Measurements from ENCODE around the gene CRHR1.
"Not testable (repeated sequence)": the region's sequence is repeated elsewhere in the genome, so short reads cannot be mapped to it uniquely, and the experiment has no call there.

The CRHR1 gene

GRCh38 chr17:45740553-45741330, 43.4 kb upstream of the CRHR1 start:
- Histone ChIP-seq H3K9me3 (ENCODE audit: insufficient read depth, low read length) (no peaks in the 10 kb centered on the region), H3K79me2 (ENCODE audit: low read length) (no peaks in the 10 kb centered on the region), H3K27me3 (ENCODE audit: low read depth, low read length) (peaks cover 31% of the 10 kb centered on the region), H3K4me3 (ENCODE audit: low read length) (no peak overlapping the region), H3K36me3 (replicated peaks; ENCODE audit: low read depth, low read length) (no peaks in the 10 kb centered on the region), H3K9ac (ENCODE audit: low read length) (no peak overlapping the region), H3K27ac (ENCODE audit: low read length) (no peak overlapping the region), H3K4me2 (ENCODE audit: low read length) (no peak overlapping the region), H3K4me1 (ENCODE audit: low read length) (no peaks in the 10 kb centered on the region), H2AFZ (ENCODE audit: low read depth, low read length) (no peak overlapping the region), H4K20me1 (ENCODE audit: insufficient read depth, low read length) (no peaks in the 10 kb centered on the region)
- TF ChIP-seq EZH2phosphoT487 (IDR thresholded peaks at IDR 0.05; ENCODE audit: low read depth) (no peak), CTCF (IDR thresholded peaks at IDR 0.05; ENCODE audit: low read depth, low read length) (no peak)

- no peaks in the 10 kb centered on the region for H3K36me3 ChIP-seq (replicated peaks; ENCODE audit: low read depth, low read length)
- H3K27me3 ChIP-seq (ENCODE audit: low read depth, low read length), result peaks cover 32% of the 10 kb centered on the region
- no peaks in the 10 kb centered on the region for H3K9me3 ChIP-seq (ENCODE audit: insufficient read depth, low read length)
- no peaks in the 10 kb centered on the region for H3K79me2 ChIP-seq (ENCODE audit: low read length)
- no peak overlapping the region for H2AFZ ChIP-seq (ENCODE audit: low read depth, low read length)
- no peak overlapping the region for H3K27ac ChIP-seq (ENCODE audit: low read length)
- no peak overlapping the region for H3K9ac ChIP-seq (ENCODE audit: low read length)
- no peaks in the 10 kb centered on the region for H4K20me1 ChIP-seq (ENCODE audit: insufficient read depth, low read length)
- no peak overlapping the region for H3K4me3 ChIP-seq (ENCODE audit: low read length)
- no peaks in the 10 kb centered on the region for H3K4me1 ChIP-seq (ENCODE audit: low read length)
- TF ChIP-seq EZH2phosphoT487 (IDR thresholded peaks at IDR 0.05; ENCODE audit: low read depth) (no peak), CTCF (IDR thresholded peaks at IDR 0.05; ENCODE audit: low read depth, low read length) (no peak)
- no peak overlapping the region for H3K4me2 ChIP-seq (ENCODE audit: low read length)
Measured at GRCh38 chr17:45742251-45742650, 41.9 kb upstream of the CRHR1 start.

GRCh38 chr17:45743626-45744326, 40.3 kb upstream of the CRHR1 start:
- H3K27ac ChIP-seq (ENCODE audit: low read length), result no peak overlapping the region
- no peak overlapping the region for H3K4me2 ChIP-seq (ENCODE audit: low read length)
- H3K27me3 ChIP-seq (ENCODE audit: low read depth, low read length), result peaks cover 33% of the 10 kb centered on the region
- no peak overlapping the region for H3K9ac ChIP-seq (ENCODE audit: low read length)
- no peaks in the 10 kb centered on the region for H3K4me1 ChIP-seq (ENCODE audit: low read length)
- no peak overlapping the region for H2AFZ ChIP-seq (ENCODE audit: low read depth, low read length)
- no peak for TF ChIP-seq CTCF (IDR thresholded peaks at IDR 0.05; ENCODE audit: low read depth, low read length)
- no peak for TF ChIP-seq EZH2phosphoT487 (IDR thresholded peaks at IDR 0.05; ENCODE audit: low read depth)
- no peaks in the 10 kb centered on the region for H4K20me1 ChIP-seq (ENCODE audit: insufficient read depth, low read length)
- H3K4me3 ChIP-seq (ENCODE audit: low read length), result no peak overlapping the region
- no peaks in the 10 kb centered on the region for H3K36me3 ChIP-seq (replicated peaks; ENCODE audit: low read depth, low read length)
- H3K9me3 ChIP-seq (ENCODE audit: insufficient read depth, low read length), result no peaks in the 10 kb centered on the region
- no peaks in the 10 kb centered on the region for H3K79me2 ChIP-seq (ENCODE audit: low read length)

- peaks cover 39% of the 10 kb centered on the region for H3K27me3 ChIP-seq (ENCODE audit: low read depth, low read length)
- not testable (repeated sequence) for H3K4me1 ChIP-seq (ENCODE audit: low read length); H2AFZ ChIP-seq (ENCODE audit: low read depth, low read length); H3K9me3 ChIP-seq (ENCODE audit: insufficient read depth, low read length); H3K27ac ChIP-seq (ENCODE audit: low read length); H4K20me1 ChIP-seq (ENCODE audit: insufficient read depth, low read length); H3K36me3 ChIP-seq (replicated peaks; ENCODE audit: low read depth, low read length); H3K4me2 ChIP-seq (ENCODE audit: low read length); H3K4me3 ChIP-seq (ENCODE audit: low read length); H3K79me2 ChIP-seq (ENCODE audit: low read length); H3K9ac ChIP-seq (ENCODE audit: low read length)
Measured at GRCh38 chr17:45744826-45745225, 39.3 kb upstream of the CRHR1 start.

Measured in OCI-LY3 (cell line).